Endothelial cell of umbilical vein (primary cell): ENCODE results near the gene APP. TPM values are rescaled to one million over a fixed set of nuclear protein-coding genes. Genes with fewer than 3 reads are reported as not detected.

Experiments used
- BruUV-seq: library from RNA; stranded (reverse); fragments of 400-500 nt; replicated peaks from 2 replicates; lab custom pipeline; 2021; lab: Mats Ljungman, UMichigan
- CTCF ChIA-PET: fragments of 300-600, 350-600 bp; sonication (Branson Sonifier 250); formaldehyde crosslinking; loops from one replicate; lab custom pipeline; 2021; ENCODE audit warnings: antibody characterized with exemption, inconsistent platforms; lab: Charles Lee
- POLR2A ChIA-PET: fragments of 300-600, 350-600 bp; sonication (Branson Sonifier 250); formaldehyde crosslinking; loops from one replicate; lab custom pipeline; 2021; ENCODE audit warnings: antibody characterized with exemption, inconsistent platforms; lab: Charles Lee
- DNase-seq: peaks from one replicate; pipeline ENCODE4 v3.0.0-alpha.2; 2011; ENCODE audit warnings: low read depth, low spot score
- FAIRE-seq: peaks from 2 replicates; lab custom pipeline; 2011; peaks lifted over from hg19 to GRCh38; lab: Jason Lieb, UNC
- H2AFZ ChIP-seq: 2 replicates; pipeline ENCODE4 v1.6.0; 2012; ENCODE audit warnings: low read depth, low read length, control low read depth, inconsistent platforms
- H3K27ac ChIP-seq: 2 replicates; pipeline ENCODE4 v1.5.1; 2011; ENCODE audit warnings: low read depth, mild to moderate bottlenecking, control low read depth, low read length, moderate library complexity; ENCODE audit not compliant: insufficient read depth
- H3K27me3 ChIP-seq, 2 experiments: 2 replicates each; pipeline versions ENCODE4 v1.6.0 to v1.6.1; 2011; ENCODE audit warnings: low read length in 2 of 2, mixed read lengths in 1 of 2; ENCODE audit not compliant: control insufficient read depth in 2 of 2, insufficient read depth in 2 of 2
- H3K36me3 ChIP-seq, 2 experiments: 2 replicates in 1 of 2; 3 replicates in 1 of 2; pipeline ENCODE4 v1.5.1; 2011; ENCODE audit warnings: low read length in 2 of 2, mild to moderate bottlenecking in 1 of 2, moderate library complexity in 1 of 2; ENCODE audit not compliant: control insufficient read depth in 2 of 2, insufficient read depth in 2 of 2; ENCODE audit errors: extremely low read depth in 1 of 2
- H3K4me1 ChIP-seq: 3 replicates; pipeline ENCODE4 v1.5.1; 2011; ENCODE audit warnings: mild to moderate bottlenecking, low read length; ENCODE audit not compliant: control insufficient read depth, insufficient read depth; ENCODE audit errors: extremely low read depth
- H3K4me2 ChIP-seq: 2 replicates; pipeline ENCODE4 v1.6.1; 2011; ENCODE audit warnings: low read length, control low read depth, mixed read lengths; ENCODE audit not compliant: insufficient read depth
- H3K4me3 ChIP-seq, 3 experiments: fragments of 200-600 bp in 1 of 3; sonication (generic), shearing (Covaris generic) in 1 of 3; replicated peaks in 1 of 3; 2 replicates each; pipeline ENCODE4 v1.5.1; 2011 to 2016; ENCODE audit warnings: control low read depth in 3 of 3, low read length in 3 of 3, mild to moderate bottlenecking in 2 of 3, inconsistent platforms in 1 of 3, low read depth in 1 of 3, moderate library complexity in 1 of 3; ENCODE audit not compliant: insufficient read depth in 1 of 3
- H3K79me2 ChIP-seq: 2 replicates; pipeline ENCODE4 v1.6.0; 2012; ENCODE audit warnings: low read length, inconsistent platforms; ENCODE audit not compliant: control insufficient read depth, insufficient read depth
- H3K9ac ChIP-seq: replicated peaks from 2 replicates; pipeline ENCODE3; 2011; ENCODE audit warnings: low read length, control low read depth; ENCODE audit not compliant: insufficient read depth; ENCODE audit errors: extremely low read depth
- H3K9me1 ChIP-seq: replicated peaks from 3 replicates; pipeline ENCODE4 v1.6.0; 2011; ENCODE audit warnings: mild to moderate bottlenecking, low read length; ENCODE audit not compliant: control insufficient read depth, insufficient read depth; ENCODE audit errors: extremely low read depth
- H3K9me3 ChIP-seq: replicated peaks from 2 replicates; pipeline ENCODE4 v1.5.1; 2012; ENCODE audit warnings: low read length, inconsistent platforms; ENCODE audit not compliant: control insufficient read depth, insufficient read depth
- H4K20me1 ChIP-seq: replicated peaks from 2 replicates; pipeline ENCODE3; 2011; ENCODE audit warnings: mild to moderate bottlenecking, low read length; ENCODE audit not compliant: control insufficient read depth, insufficient read depth; ENCODE audit errors: extremely low read depth
- EZH2 ChIP-seq: IDR thresholded peaks from 2 replicates; pipeline ENCODE4 v1.6.1; 2012; ENCODE audit warnings: borderline replicate concordance, low read depth, mild to moderate bottlenecking, moderate library complexity, low read length, inconsistent platforms; ENCODE audit not compliant: severe bottlenecking
- FOS ChIP-seq: IDR thresholded peaks from 2 replicates; pipeline ENCODE4 v1.6.1; 2011; ENCODE audit warnings: mild to moderate bottlenecking, low read length, moderate library complexity, borderline replicate concordance; ENCODE audit not compliant: insufficient read depth
- GATA2 ChIP-seq: IDR thresholded peaks from 2 replicates; pipeline ENCODE4 v1.7.0; 2011; ENCODE audit warnings: low read depth, mild to moderate bottlenecking, moderate library complexity, mixed read lengths, low read length; ENCODE audit not compliant: insufficient read length, insufficient read depth
- JUN ChIP-seq: IDR thresholded peaks from 2 replicates; pipeline ENCODE4 v1.6.1; 2011; ENCODE audit warnings: borderline replicate concordance, low read depth; ENCODE audit not compliant: insufficient read length, insufficient read depth
- MYC ChIP-seq: IDR thresholded peaks from one replicate; pipeline ENCODE4 v1.6.1; 2011; ENCODE audit warnings: mild to moderate bottlenecking, low read depth, low read length
- POLR2A ChIP-seq: IDR thresholded peaks from 2 replicates; pipeline ENCODE4 v1.6.1; 2012; ENCODE audit warnings: low read depth, mild to moderate bottlenecking, control low read depth, low read length
- POLR2AphosphoS5 ChIP-seq: IDR thresholded peaks from 2 replicates; pipeline ENCODE4 v1.6.1; 2012; ENCODE audit warnings: low read depth, mild to moderate bottlenecking, control low read depth, low read length, moderate library complexity; ENCODE audit not compliant: insufficient read depth
- dilution Hi-C: fragments of 300-500 bp; cut with MboI; formaldehyde crosslinking; loops from one replicate; pipeline ENCODE4 v1.15.0; 2019; ENCODE audit warnings: low sequenced_read_pairs; ENCODE audit not compliant: extremely low pct_ligation_motif_present
- intact Hi-C: fragments of 100-400 bp; cut with micrococcal nuclease; formaldehyde crosslinking; loops from one replicate; pipeline ENCODE4 v1.10.0; 2022
- polyA plus RNA-seq, 4 experiments: library from polyadenylated mRNA; depleted of rRNA in 3 of 4; stranded (reverse) in 3 of 4; unstranded in 1 of 4; fragments of >200 nt; gene quantifications; 2 replicates each; pipeline versions ENCODE4 v1.2.1 to v1.2.3, GENCODE V29; 2011 to 2012; ENCODE audit warnings: missing spikeins in 1 of 4
- total RNA-seq: library from RNA; stranded (reverse); gene quantifications from 2 replicates; pipeline ENCODE4 v1.2.3, GENCODE V29; 2021
- TF ChIP-seq, protein P1 (sequence below): IDR thresholded peaks from 2 replicates; pipeline ENCODE4 v1.6.1; 2011; ENCODE audit not compliant: insufficient read depth, insufficient read length
- TF ChIP-seq, protein P2 (sequence below), 2 donors: IDR thresholded peaks; 1 replicate in 1 of 2; 2 replicates in 1 of 2; pipeline ENCODE4 v1.5.1; 2011; ENCODE audit warnings: low read length in 2 of 2, mild to moderate bottlenecking in 2 of 2, moderate library complexity in 2 of 2, control low read depth in 1 of 2, inconsistent platforms in 1 of 2, low read depth in 1 of 2; ENCODE audit not compliant: insufficient read depth in 1 of 2; ENCODE audit errors: extremely low read depth in 1 of 2

Gene APP
- total and polyA plus RNA-seq, 2 donors (not counting 3 experiments of a cell fraction or from before 2014, with no cell fraction given): 914 to 928 TPM

- no peak overlapping the region for H3K4me2 ChIP-seq
- peaks cover 3 to 4% of the 10 kb centered on the region in 2 experiments for H3K36me3 ChIP-seq
- H2AFZ ChIP-seq: no peak overlapping the region
- no peak overlapping the region for H3K27ac ChIP-seq
- peaks cover 47% of the 10 kb centered on the region for H3K4me1 ChIP-seq
- peaks cover 2% of the 10 kb centered on the region for H4K20me1 ChIP-seq
- peaks cover 90% of the 10 kb centered on the region for H3K79me2 ChIP-seq
- dilution Hi-C loops: no loop called here
- no TSS peak for BruUV-seq
- no peaks in the 10 kb centered on the region for H3K27me3 ChIP-seq
- CTCF ChIA-PET: no interaction called here
- H3K4me3 ChIP-seq: no peak overlapping the region
- intact Hi-C loops: no loop called here
- TF ChIP-seq FOS: no peak
- no peaks in the 10 kb centered on the region for H3K9me3 ChIP-seq
- POLR2A ChIA-PET: no interaction called here
- FAIRE-seq (no peak), DNase-seq (no peak)
- no peaks in the 10 kb centered on the region for H3K9me1 ChIP-seq
- H3K9ac ChIP-seq: no peak overlapping the region
Observed at GRCh38 chr21:26144031-26144430, 26.5 kb downstream of the APP start.

DNA sequence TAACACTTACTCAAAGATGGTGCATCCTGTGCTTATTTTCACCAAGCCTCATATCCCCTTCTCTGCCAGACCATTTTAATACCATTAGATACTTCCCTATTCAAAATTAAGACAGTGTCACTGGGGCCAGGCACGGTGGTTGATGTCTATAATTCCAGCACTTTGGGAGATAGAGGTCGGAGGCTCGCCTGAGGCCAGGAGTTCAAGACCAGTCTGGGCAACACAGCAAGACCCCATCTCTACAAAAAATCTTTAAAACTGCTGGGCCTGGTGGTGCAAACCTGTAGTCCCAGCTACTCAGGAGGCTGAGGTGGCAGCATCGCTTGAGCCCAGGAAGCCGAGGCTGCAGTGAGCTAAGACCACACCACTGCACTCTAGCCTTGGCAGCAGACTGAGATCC is 28.2 kb downstream of the APP start:
- Histone ChIP-seq H3K9me1 (no peaks in the 10 kb centered on the region), H3K9me3 (no peaks in the 10 kb centered on the region), H3K27ac (no peak overlapping the region), H3K4me3 (no peak overlapping the region), H4K20me1 (peaks cover 3% of the 10 kb centered on the region), H3K4me1 (peaks cover 42% of the 10 kb centered on the region), H3K4me2 (no peak overlapping the region), H3K36me3 (peaks cover 0 to 3% of the 10 kb centered on the region in 2 experiments), H3K9ac (no peak overlapping the region), H2AFZ (no peak overlapping the region), H3K27me3 (no peaks in the 10 kb centered on the region), H3K79me2 (peaks cover 91% of the 10 kb centered on the region)
- POLR2A ChIA-PET: no interaction called here
- no peak for DNase-seq
- intact Hi-C loops (no loop called here), dilution Hi-C loops (no loop called here)
- CTCF ChIA-PET: no interaction called here
- no TSS peak for BruUV-seq
- TF ChIP-seq FOS (no peak), JUN (no peak), POLR2A (no peak), MYC (no peak), GATA2 (no peak), EZH2 (no peak), POLR2AphosphoS5 (no peak)
- TF ChIP-seq, protein P1, sequence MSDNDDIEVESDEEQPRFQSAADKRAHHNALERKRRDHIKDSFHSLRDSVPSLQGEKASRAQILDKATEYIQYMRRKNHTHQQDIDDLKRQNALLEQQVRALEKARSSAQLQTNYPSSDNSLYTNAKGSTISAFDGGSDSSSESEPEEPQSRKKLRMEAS: no peak
- TF ChIP-seq, protein P2, sequence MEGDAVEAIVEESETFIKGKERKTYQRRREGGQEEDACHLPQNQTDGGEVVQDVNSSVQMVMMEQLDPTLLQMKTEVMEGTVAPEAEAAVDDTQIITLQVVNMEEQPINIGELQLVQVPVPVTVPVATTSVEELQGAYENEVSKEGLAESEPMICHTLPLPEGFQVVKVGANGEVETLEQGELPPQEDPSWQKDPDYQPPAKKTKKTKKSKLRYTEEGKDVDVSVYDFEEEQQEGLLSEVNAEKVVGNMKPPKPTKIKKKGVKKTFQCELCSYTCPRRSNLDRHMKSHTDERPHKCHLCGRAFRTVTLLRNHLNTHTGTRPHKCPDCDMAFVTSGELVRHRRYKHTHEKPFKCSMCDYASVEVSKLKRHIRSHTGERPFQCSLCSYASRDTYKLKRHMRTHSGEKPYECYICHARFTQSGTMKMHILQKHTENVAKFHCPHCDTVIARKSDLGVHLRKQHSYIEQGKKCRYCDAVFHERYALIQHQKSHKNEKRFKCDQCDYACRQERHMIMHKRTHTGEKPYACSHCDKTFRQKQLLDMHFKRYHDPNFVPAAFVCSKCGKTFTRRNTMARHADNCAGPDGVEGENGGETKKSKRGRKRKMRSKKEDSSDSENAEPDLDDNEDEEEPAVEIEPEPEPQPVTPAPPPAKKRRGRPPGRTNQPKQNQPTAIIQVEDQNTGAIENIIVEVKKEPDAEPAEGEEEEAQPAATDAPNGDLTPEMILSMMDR (IDR thresholded peaks at IDR 0.05; ENCODE audit: extremely low read depth in 1 of 2, insufficient read depth in 1 of 2, low read depth in 1 of 2, low read length in 2 of 2): no peak
- FAIRE-seq: no peak
